SK-N-DZ (cell line): ENCODE data around the gene UBXN2A. TPM values are rescaled to one million over a fixed set of nuclear protein-coding genes. Genes with fewer than 3 reads are reported as not detected.

Experiments
- DNase-seq: peaks from one replicate; pipeline ENCODE4 v3.0.0-alpha.2; 2015; ENCODE audit warnings: low spot score
- polyA plus RNA-seq, 2 experiments: library from polyadenylated mRNA; depleted of rRNA; stranded (reverse); fragments of >200 nt; gene quantifications; 2 replicates each; pipeline ENCODE4 v1.2.3, GENCODE V29; 2014

The UBXN2A gene
- 10.1 and 11.7 TPM in 2 replicates for polyA plus RNA-seq (2014; cell fraction: cytosol; rRNA removed)
- 2.0 and 3.6 TPM in 2 replicates for polyA plus RNA-seq (2014; cell fraction: nucleus; rRNA removed)

GRCh38 chr2:23939987-23940717 lies at the start of gene UBXN2A:
UBXN2A (plus strand) TSS chr2:23940463; CDS start chr2:23958315, 17,852 bp downstream.
- peak; percentile 71 for DNase-seq

DNA sequence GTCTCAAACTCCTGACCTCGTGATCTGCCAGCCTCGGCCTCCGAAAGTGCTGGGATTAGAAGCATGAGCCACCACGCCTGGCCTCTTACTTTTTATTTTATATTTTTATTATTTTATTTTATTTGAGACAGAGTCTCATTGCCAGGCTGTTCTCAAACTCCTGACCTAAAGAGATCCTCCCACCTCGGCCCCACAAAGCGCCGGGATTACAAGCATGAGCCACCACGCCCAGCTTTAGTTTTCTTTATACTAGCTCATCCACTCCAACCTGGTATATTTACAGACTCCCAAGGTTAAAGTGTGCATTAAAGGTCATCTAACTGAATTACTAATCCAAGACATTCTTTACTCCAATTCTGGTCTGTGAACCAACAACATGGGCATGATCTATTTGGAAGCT lies 40.1 kb upstream of the UBXN2A start:
- DNase-seq = no peak

DNA sequence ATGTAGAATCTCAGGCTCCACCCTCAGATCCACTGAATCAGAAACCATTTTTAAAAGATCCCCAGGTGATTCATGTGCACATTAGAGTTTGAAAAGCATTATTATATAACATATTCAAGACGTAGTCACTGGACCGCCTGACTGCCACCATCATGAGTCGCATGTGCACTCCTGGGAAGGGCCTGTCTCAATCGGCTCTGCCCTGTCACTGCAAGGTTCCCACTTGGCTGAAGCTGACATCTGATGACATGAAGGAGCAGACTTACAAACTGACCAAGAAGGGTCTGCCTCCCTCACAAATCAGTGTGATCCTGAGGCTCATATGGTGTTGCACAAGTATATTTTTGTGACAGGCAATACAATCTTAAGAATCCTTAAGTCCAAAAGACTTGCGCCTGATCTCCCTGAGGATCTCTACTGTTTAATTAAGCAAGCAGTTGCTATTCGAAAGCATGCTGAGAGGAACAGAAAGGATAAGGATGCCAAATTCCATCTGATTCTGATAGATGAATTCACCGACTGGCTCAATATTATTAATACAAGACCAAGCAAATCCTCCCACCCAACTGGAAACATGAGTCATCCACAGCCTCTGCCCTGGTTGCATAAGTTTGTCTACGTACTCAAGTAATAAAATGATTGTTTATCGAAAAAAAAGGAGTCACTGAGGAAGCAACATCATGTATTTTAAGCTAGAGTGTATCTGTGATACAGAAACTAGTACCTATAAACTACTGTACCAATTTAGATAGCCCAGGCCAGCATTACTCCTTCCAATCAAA lies 39.5 kb upstream of the UBXN2A start:
- DNase-seq = no peak

DNA sequence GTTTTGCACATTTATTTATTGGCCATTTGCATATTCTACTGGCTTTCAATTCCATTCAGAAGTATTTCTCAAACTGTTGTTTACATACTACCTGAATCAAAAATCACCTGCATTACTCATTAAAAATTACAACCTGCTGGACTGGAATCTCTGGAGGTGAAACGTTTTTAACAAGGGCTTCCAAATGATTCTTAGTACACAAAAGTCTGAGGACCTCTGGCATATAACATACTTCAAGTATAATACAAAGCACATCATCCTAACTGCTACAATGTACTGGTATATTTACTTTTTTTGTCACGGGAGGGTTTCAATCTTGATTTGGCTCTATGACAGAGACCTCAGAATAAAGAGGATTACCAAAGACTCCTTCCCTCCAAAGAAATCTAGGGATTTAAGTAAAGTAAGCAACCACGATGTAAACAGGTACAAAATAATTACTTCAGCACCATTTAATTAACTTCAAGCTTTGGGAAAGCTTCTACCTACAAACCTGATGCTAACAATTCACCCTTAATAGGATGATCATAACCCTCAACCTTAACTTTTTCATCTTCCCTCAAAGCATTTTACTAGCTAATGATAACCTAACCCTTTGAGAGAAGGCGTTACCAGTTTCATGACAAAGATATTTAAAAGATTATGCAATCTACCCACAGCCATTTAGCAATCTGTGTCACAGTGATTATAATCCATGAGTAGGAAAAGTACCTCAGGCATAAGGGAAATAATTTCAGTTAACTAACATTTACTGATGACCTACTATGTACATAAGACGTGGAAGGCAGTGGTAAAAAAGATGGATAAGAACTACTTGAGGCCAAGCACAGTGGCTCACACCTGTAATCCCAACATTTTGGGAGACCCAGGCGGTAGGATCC lies 38.1 kb upstream of the UBXN2A start:
- no peak for DNase-seq

DNA sequence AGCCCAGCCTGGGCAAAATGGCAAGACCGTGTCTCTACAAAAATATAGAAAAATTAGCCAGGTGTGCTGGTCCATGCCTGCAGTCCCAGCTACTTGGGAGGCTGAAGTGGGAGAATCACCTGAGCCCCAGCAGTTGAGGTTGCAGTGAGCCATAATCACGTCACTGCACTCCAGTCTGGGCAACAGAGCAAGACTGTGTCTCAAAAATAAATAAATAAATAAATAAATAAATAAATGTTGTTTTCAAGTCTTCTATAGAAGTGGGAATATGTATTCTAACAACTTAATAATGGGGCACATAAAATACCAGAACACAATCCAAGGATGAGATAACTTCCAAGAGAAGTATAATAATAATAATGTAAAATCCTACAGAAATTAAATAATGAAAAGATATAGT lies 37.2 kb upstream of the UBXN2A start:
- no peak for DNase-seq

DNA sequence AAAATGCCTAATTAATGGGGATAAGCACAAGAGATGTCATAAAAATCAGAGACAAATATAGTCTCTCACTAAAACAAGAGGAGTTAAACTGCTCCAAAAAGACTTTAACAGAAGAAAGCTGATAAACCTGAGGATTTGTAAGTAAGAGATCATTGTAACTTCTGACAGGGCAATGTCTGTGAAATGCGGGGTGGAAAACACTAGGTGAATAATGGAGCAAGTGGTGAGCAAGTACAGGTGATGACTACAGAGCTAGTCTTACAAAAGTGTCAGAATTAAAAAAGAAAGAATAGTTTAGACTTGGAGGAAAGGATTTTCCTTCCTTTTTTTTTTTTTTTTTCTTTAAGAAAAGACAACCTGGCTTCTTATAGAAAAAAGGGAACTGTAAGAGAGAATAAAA lies 36.0 kb upstream of the UBXN2A start:
- DNase-seq = no peak

GRCh38 chr2:23904692-23905091 lies 35.6 kb upstream of the UBXN2A start:
- DNase-seq = no peak

- DNase-seq = no peak
Observed at GRCh38 chr2:23905155-23905554, 35.1 kb upstream of the UBXN2A start.

- no peak for DNase-seq
Observed at GRCh38 chr2:23912054-23912453, 28.2 kb upstream of the UBXN2A start.

- no peak for DNase-seq
Observed at GRCh38 chr2:23915327-23915726, 24.9 kb upstream of the UBXN2A start.

GRCh38 chr2:23916727-23917405 lies 23.4 kb upstream of the UBXN2A start:
- DNase-seq = no peak

GRCh38 chr2:23918837-23919489 lies 21.3 kb upstream of the UBXN2A start:
- DNase-seq = no peak

- no peak for DNase-seq
Observed at GRCh38 chr2:23924589-23925359, 15.5 kb upstream of the UBXN2A start.

- DNase-seq = peak; percentile 16
Observed at GRCh38 chr2:23925702-23926289, 14.5 kb upstream of the UBXN2A start.

- peak; percentile 41 for DNase-seq
Observed at GRCh38 chr2:23926290-23926749, 13.9 kb upstream of the UBXN2A start.

- DNase-seq = peak; percentile 91
Observed at GRCh38 chr2:23926750-23927571, 13.3 kb upstream of the UBXN2A start, which contains the start of gene ATAD2B. ATAD2B (minus strand) TSS chr2:23927123; CDS start chr2:23926770, 353 bp downstream.

- DNase-seq = no peak
Observed at GRCh38 chr2:23934259-23934658, 6.0 kb upstream of the UBXN2A start.
